ENCODE results near the gene FSIP1. TPM values are rescaled to one million over a fixed set of nuclear protein-coding genes. Genes with fewer than 3 reads are reported as not detected.

FSIP1 gene
- total RNA-seq, 2 donors from 2014 or later, result 0.77 to 1.7 TPM

GRCh38 chr15:39795486-39795885, 12.8 kb upstream of the FSIP1 start:
- Mint-ChIP-seq H3K27ac (no peak overlapping the region), H3K36me3 (ENCODE audit: low read depth) (no peaks in the 10 kb centered on the region), H3K9me3 (no peaks in the 10 kb centered on the region), H3K27me3 (ENCODE audit: insufficient read depth) (no peaks in the 10 kb centered on the region), H3K4me3 (no peak overlapping the region), H3K4me1 (no peaks in the 10 kb centered on the region)
- WGBS, 2 experiments (ENCODE audit: insufficient coverage in 1 of 2, insufficient read length in 1 of 2), result 92 to 94% methylated on average over 2 to 3 of the region's 3 CpGs
- Histone ChIP-seq H3K4me3 (ENCODE audit: low read length) (no peak overlapping the region), H3K36me3 (ENCODE audit: control insufficient read depth, insufficient read depth, low read length) (no peaks in the 10 kb centered on the region), H3K9me3 (ENCODE audit: control insufficient read depth, low read length) (no peaks in the 10 kb centered on the region), H3K27ac (ENCODE audit: low read depth, low read length) (no peak overlapping the region), H3K4me1 (ENCODE audit: control insufficient read depth, insufficient read depth, low read length) (no peaks in the 10 kb centered on the region), H3K9ac (ENCODE audit: extremely low read depth, low read length, poor library complexity, severe bottlenecking) (no peak overlapping the region), H3K27me3 (ENCODE audit: control insufficient read depth, insufficient read depth, low read length, poor library complexity, severe bottlenecking) (no peaks in the 10 kb centered on the region)
- DNase-seq, result no peak
- no peak for TF ChIP-seq CTCF (conservative IDR thresholded peaks at IDR 0.05)

GRCh38 chr15:39794954-39795353, 12.3 kb upstream of the FSIP1 start:
- H3K9me3 ChIP-seq (ENCODE audit: control insufficient read depth, low read length), result no peaks in the 10 kb centered on the region
- no peaks in the 10 kb centered on the region for H3K4me1 ChIP-seq (ENCODE audit: control insufficient read depth, insufficient read depth, low read length)
- no peak for DNase-seq
- Mint-ChIP-seq H3K36me3 (ENCODE audit: low read depth) (no peaks in the 10 kb centered on the region), H3K27me3 (ENCODE audit: insufficient read depth) (no peaks in the 10 kb centered on the region), H3K9me3 (no peaks in the 10 kb centered on the region), H3K4me1 (no peaks in the 10 kb centered on the region), H3K4me3 (no peak overlapping the region), H3K27ac (no peak overlapping the region)
- no peak overlapping the region for H3K9ac ChIP-seq (ENCODE audit: extremely low read depth, low read length, poor library complexity, severe bottlenecking)
- H3K27me3 ChIP-seq (ENCODE audit: control insufficient read depth, insufficient read depth, low read length, poor library complexity, severe bottlenecking), result no peaks in the 10 kb centered on the region
- WGBS, 2 experiments (ENCODE audit: insufficient coverage in 1 of 2, insufficient read length in 1 of 2), result 94 to 100% methylated on average over 3 of the region's 3 CpGs
- H3K4me3 ChIP-seq (ENCODE audit: low read length), result no peak overlapping the region
- H3K27ac ChIP-seq (ENCODE audit: low read depth, low read length), result no peak overlapping the region
- no peaks in the 10 kb centered on the region for H3K36me3 ChIP-seq (ENCODE audit: control insufficient read depth, insufficient read depth, low read length)
- TF ChIP-seq CTCF (conservative IDR thresholded peaks at IDR 0.05), result no peak

GRCh38 chr15:39793923-39794322, 11.3 kb upstream of the FSIP1 start:
- Histone ChIP-seq H3K9me3 (ENCODE audit: control insufficient read depth, low read length) (no peaks in the 10 kb centered on the region), H3K4me1 (ENCODE audit: control insufficient read depth, insufficient read depth, low read length) (no peaks in the 10 kb centered on the region), H3K36me3 (ENCODE audit: control insufficient read depth, insufficient read depth, low read length) (no peaks in the 10 kb centered on the region), H3K27me3 (ENCODE audit: control insufficient read depth, insufficient read depth, low read length, poor library complexity, severe bottlenecking) (no peaks in the 10 kb centered on the region), H3K4me3 (ENCODE audit: low read length) (no peak overlapping the region), H3K27ac (ENCODE audit: low read depth, low read length) (no peak overlapping the region), H3K9ac (ENCODE audit: extremely low read depth, low read length, poor library complexity, severe bottlenecking) (no peak overlapping the region)
- H3K9me3 Mint-ChIP-seq, result no peaks in the 10 kb centered on the region
- H3K4me1 Mint-ChIP-seq, result peaks cover 9% of the 10 kb centered on the region
- H3K27me3 Mint-ChIP-seq (ENCODE audit: insufficient read depth), result no peaks in the 10 kb centered on the region
- H3K4me3 Mint-ChIP-seq, result no peak overlapping the region
- no peaks in the 10 kb centered on the region for H3K36me3 Mint-ChIP-seq (ENCODE audit: low read depth)
- no peak for TF ChIP-seq CTCF (conservative IDR thresholded peaks at IDR 0.05)
- 96% methylated on average over 4 of the region's 4 CpGs; no CpG with 5 or more reads in 1 of the 2 experiments for WGBS, 2 experiments (ENCODE audit: insufficient coverage in 1 of 2, insufficient read length in 1 of 2)
- no peak for DNase-seq
- H3K27ac Mint-ChIP-seq, result no peak overlapping the region
